T-helper 9 cell (primary cell): ENCODE results near the gene ZNF860.

Source experiments
- DNase-seq: peaks from one replicate; pipeline ENCODE4 v3.0.0-alpha.2; 2020
- total RNA-seq, 2 donors: gene quantifications; one replicate each; lab custom pipeline; 2026; lab: John Stamatoyannopoulos, UW

ZNF860 gene
- total RNA-seq: 0 to 0.07 reads per million in 2 donors

DNA sequence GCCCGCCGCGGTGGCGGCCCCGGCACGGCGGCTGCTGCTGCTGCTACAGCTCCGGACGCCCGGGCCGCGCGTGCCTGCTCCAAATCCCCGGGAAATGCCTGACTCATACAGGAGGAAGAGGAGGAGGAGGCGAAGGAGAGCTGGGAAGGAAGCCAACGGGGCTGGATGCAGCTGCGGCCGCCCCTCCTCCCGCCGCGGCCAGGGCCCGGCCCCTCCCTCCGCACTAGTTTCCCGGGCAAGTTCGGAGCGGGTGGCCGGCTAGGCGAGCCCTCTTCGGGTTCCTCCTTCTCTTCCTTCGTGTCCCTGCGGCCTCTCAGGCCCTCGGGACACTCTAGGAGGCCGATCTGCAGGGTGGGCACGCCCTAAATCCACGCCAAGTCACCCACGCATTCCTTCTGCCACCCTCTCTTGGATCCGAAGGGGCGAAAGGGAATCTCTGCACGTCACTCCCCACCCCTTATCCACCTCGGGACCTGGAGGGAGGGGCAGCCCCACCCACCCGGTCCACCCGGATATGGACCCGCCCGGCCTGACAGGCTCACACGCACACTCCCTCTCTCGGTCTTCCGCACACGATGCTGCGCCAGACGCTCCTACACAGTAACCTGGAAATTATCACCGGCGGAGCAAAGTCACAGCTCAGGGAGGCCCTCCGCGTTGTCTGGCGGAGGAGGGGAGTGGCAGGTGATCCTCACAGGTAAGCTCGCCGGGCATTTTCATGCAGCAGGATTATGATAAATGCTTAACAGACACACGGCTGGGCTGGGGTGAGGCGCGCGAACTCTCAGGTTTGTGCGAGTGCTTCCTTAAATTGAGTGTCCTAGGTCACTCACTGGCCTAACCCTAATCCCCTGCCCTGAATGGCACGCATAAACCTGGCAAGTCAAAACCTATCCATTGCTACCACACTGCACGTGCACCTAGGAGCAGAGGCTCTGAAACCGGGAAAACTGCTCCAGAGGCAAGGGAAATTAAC is at the start of gene ZNF860, which contains the start of gene OSBPL10:
Gene ZNF860, plus strand, starts transcription at position 545 of the 976 bp plus-strand sequence. CDS start 7,330 bp downstream, outside the sequence.
Gene OSBPL10, minus strand, starts transcription at position 57 of the 976 bp plus-strand sequence. CDS start 83 bp downstream, outside the sequence.
- no peak for DNase-seq

DNA sequence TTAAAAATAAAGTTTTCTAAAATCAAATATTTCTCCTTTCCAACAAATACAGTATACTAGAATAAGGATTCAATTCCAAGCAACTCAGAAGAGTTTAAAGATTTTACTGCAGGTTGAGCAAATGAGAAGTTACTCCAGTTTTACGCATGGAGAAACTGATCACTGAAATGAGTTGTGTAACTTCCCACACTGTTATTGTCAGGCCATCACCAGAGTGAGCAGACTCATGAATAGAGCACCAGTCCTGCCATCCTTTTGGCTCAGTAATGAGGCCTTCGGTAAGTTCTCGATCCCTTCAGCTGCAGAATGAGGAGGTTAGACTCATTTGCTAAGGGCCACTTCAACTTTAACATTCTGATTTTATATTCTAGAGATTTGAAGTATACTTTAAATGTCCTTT is 48.6 kb upstream of the ZNF860 start:
- DNase-seq: no peak

DNA sequence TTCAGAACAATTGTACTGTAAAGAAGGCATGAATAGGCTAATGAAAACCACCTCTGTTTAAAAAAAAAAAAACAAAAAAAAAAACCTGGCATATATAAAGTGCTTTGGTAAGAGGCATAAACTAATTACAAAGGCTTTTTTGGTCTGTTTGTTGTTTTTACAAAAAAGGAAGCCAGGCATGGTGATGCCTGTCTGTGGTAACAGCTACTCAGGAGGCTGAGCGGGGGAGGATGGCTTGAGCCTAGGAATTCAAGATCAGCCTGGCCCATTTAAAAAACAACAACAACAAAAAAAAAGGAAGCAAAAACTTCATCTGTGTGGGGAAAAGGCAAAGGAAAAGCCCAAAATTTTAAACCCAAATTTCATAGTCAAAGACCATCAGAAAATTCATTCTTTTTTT is 47.5 kb upstream of the ZNF860 start:
- no peak for DNase-seq

DNA sequence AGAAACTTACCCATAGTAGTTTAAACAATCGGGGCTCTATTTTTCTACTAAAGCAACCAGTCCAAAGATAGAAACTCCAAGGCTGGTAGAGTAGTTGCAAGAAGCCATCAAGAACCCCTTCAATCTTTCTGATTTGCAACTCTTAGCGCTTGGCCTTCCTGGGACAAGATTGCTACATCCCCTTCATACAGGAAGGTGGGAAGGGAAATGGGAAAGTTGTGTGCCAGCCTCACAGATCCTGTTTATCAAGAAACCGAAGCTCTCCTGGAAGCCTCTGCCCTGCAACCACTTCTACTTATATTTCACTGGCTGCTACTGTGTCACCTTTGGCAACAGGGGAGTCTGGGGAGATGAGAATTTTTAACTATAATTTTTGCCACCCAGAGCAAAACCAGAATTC is 46.7 kb upstream of the ZNF860 start:
- DNase-seq: no peak

DNA sequence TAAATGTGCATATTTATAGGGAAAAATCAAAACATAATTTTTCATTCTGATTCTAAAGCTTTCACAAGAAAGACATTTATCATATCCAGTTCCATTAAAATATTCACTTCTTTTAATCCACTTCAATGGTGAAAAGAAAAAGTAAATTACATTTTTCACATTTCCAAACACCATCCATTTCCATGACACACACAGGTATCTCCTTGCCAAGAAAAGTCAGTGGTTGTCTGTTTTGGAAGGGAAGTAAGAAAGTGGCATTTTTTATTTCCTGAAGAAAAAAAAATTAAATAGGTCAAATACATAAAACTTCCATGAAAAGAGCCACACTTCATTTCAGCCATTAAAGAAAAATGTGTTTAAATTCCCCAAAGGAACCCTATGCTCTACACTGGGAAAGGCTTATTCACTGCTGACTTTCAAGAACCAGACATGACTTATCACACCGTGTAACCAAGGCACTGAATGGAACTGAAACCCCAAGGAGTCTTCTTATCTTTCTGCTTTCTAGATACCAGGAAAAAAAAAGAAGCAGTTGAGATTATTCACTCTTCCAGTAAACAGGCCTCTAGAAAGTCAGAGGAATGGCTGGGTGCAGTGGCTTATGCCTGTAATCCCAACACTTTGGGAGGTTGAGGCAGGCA is 45.0 kb upstream of the ZNF860 start:
- DNase-seq: no peak

DNA sequence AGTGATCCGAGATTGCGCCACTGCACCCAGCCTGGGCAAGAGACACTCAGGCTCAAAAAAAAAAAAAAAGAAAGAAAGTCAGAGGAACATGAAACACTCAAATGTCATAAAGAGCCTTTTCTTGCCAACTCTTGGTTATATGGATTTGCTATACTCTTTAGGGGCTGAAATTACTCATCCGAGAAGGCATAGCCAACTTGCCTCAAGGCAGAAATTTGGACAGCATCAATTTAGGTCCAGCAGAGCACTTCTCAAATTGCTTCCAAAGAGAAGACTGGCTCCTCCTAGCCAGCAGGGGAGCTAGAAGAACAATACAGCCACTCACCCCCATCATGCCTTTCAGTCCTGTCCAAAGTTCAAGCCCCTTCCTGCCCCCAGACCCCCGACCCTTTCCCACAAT is 44.3 kb upstream of the ZNF860 start:
- DNase-seq: no peak

DNA sequence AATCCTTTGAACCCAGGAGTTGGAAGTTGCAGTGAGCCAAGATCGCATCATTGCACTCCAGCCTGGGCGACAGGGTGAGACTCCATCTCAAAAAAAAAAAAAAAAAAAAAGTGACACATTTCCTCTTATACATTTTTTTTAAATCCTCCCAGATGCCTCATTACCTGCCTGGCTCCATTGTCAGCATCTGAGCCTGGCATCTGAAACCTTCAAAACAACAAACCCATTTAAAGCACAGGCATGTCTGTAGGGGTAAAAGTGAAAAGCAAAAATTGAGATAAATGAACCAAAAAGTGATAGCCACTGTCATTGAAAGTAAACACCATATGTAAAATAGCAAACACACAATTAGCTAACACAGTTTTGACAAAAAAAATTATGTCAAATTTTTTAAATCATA is 39.1 kb upstream of the ZNF860 start:
- DNase-seq: no peak

DNA sequence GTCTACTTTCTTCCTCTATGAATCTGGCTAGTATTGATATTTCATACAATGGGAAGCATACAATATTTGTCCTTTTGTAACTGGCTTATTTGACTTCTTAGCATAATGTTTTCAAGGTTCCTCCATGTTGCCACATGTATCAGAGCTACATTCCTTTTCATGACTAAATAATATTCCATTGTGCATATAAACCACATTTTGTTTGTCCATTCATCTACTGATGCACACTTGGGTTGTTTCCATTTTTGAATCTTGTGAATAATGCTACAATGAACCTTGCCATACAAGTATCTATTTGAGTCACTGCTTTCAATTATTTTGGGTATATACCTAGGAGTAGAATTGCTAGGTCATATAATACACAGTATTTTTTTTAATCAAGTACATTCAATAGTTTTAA is 38.5 kb upstream of the ZNF860 start:
- DNase-seq: no peak

DNA sequence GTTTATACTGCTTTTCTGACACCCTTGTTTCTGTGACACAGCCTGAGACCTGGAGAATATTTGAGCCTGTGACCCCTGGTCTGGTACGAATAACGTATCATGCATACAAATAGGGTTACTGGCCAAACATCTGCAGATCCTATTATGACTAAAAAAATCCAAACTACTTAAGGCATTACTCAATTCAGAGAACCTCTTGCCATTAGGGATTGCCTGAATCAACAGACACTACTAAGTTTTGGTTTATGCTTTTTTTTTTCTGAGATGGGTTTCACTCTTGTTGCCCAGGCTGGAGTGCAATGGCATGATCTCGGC is 35.9 kb upstream of the ZNF860 start:
- no peak for DNase-seq

DNA sequence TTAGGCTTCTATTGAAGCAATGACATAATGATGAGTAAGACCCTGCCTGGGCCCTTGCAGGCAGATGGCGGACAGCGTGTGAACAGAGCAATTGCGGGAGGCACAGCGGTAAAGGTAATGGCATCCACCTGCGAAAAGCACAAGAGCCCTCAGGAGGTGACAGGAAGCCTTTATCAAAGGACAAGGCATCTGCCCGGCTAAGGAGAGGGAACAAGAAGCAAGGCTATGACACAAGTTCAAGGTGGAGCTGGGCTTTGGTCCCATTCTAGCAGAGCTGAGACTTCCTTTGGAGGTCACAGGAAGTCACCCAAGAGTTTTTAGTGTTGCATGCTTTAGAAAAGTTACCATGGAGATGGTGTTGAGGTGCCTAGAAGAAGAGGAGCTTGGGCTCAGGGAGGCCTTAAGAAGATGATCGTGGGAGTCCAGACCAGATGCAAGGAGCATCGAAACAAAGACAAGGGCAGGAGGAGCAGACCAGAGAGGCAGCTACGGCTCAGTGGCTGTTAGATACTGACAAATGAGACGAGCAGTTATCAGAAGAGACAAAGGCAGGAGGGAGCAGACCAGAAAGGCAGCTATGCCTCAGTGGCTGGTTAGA is 35.0 kb upstream of the ZNF860 start:
- no peak for DNase-seq

DNA sequence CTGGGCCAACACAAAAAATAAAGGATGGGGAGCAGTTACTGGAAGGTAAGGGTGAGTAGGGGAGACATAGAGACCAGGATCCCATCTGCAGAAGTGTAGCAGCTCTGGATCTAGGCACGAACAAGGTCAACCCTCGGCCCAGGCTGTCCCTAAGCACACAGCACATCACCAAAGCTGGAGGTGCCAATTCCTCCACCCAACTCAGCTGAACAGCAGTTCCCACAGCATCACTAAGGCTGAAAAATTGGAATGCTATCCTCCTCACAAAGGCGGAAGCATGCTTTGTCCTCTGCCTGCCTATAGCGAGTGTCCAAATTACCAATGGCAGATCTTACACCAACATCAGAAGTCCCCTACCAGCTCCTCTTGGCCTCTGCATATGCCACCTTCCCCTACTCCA is 34.4 kb upstream of the ZNF860 start:
- no peak for DNase-seq

DNA sequence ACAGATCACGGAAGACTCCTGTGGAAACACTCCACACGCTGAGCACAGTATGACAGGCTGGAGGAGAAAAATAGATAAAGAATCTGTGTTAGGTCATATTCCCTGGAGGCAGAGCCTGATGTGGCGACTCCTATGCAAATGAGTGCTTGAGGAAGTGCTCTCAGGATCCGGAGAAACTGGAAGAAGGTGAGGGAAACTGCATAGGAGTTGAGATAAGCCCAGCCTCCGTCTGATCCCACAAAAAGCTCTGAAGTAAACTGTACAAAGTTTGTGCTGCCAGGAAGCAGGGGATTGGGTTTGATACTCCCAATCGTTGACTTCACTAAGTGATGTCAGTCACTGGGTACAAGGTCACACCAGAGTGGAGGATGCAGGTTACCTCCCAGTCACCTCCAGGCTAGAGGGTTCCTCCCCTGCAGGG is 33.9 kb upstream of the ZNF860 start:
- DNase-seq: no peak

DNA sequence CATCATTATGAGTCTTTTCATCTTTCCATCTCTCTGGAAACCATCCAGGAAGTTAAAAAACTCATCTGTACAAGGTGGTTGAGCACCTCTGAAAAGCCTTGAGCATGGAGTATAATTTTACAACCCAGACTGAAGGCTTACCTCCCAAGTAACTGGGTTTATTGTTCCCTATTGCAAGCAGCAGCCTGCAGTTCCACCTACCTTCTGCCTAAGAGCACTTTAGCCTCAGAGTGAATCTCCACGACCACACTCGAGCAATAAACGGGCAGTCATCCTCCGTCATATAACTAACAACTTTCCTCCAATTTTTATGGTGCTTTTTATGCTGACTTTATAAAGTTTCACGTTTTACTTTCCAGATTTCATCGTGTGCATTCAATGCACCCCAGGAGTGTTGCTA is 33.3 kb upstream of the ZNF860 start:
- no peak for DNase-seq

DNA sequence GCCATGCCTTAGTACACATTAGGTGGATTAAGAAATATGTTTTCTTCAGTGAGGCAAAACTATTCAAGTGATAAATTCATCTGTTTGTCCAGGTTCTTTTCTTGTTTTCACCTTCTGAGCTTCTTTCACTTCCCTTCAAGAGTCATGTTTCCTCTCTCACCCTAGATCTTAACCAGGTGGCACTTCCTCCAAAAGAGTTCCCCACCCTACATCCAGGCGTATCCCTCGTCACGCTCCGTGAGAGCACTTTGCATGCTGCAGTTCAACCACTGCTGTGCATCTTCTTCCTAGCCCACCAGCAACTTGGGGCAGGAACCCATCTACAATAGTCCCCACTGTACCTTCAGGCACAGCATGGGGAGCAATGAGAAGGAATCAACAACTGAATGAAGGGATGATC is 29.3 kb upstream of the ZNF860 start:
- no peak for DNase-seq

DNA sequence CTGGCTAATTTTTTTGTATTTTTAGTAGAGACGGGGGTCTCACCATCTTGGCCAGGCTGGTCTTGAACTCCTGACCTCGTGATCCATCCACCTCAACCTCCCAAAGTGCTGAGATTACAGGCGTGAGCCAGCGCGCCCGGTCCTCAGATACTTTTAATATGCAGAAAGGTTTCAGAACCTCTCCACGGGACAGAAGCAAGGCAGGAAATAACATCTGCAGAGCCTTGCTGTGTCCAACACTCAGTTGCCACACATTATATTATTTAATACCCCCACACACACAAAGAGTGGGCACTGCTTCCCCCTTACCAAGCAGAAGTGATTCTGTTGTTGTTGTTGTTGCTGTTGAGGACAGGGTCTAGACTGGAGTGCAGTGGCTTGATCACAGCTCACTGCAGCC is 28.5 kb upstream of the ZNF860 start:
- DNase-seq: no peak

DNA sequence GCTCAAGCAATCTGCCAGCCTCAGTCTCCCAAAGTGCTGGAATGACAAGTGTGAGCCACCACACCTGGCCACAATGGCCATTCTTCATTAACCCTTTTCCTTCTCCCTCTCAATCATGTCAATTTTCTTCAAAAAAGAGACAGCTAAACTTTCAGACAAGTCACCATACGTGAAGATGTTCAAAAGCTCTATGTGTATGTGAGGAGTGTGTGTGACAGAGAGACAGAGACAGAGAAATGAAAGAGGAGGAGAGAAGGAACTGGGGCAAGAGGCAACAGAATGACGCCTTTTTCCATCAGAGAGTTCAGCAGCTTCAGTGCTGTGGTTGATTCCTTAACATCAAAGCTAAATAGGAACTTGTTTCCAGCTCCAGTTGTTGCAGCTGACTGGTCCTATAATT is 27.9 kb upstream of the ZNF860 start:
- DNase-seq: no peak

DNA sequence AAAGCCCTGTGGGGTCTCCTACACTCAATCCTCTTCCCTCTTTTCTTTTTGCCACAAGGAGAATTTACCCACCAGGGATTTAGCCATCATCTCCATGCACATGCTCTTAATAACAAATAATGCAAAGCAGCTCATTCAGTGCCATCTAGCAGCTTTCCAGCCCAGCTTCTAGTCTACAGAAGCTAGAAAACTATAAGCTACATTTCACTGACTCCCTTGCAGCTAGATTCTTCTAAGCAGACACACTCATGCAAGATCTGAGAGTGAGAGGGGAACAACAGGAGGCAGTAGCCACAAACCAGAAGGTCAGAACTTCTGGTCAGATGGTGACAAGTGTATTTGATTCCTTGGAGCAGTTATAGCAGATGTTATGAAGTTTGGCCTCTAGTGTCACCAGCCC is 26.0 kb upstream of the ZNF860 start:
- no peak for DNase-seq

DNA sequence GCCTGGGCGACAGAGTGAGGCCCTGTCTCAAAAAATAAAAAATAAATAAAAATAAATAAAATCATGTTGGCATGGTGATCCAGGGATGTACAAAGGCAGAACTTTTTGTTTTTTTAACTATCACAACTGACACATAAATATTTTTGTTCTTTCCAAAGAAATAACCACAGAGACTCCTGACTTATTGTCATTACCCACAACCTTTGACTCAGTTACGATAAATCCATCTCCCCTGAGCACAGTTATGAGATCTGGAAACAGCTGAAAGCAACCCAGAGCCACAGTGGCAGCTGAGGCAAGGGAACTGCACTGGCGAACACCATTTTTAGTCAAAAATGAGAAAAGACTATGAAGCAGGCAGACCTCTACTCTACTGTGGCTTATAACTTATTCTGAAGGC is 24.4 kb upstream of the ZNF860 start:
- DNase-seq: no peak

DNA sequence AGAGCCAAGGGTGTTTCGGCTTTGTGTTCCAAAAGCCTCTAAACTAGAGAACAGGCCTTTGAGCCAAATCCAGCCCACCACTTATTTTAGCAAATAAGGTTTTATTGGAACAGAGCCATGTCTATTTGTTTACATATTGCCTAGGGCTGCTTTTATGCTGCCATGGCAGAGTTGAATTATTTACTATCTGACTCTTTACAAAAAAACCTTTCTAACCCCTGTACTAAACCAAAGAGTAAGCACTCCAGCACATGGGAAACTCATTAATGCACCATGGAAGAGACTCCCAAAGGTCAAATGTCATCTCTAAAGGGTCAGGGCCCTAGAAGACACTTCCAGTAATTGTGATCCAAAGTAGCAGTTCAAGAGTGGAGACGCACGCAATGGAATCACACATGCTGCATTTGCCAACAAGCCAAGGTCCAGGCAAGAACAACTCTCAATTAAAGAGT is 22.8 kb upstream of the ZNF860 start:
- no peak for DNase-seq

DNA sequence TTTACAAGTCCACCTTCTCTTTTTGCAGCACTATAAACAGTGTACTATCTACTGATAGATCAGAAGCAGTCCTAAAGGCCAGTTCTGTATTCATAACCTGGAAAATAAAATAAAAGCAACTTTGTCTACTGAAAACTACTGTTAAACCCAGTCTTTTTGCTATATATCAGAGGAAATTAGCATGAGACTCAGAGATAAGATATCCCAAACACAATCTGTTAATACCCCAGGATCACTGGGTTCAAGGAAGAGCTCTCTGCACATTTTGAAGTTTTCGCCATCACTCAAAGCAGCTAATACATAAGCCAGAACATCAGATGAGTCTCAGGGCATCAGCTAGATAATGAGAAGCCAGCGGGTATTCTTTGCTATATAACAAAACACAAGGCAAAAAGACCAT is 22.3 kb upstream of the ZNF860 start:
- no peak for DNase-seq

DNA sequence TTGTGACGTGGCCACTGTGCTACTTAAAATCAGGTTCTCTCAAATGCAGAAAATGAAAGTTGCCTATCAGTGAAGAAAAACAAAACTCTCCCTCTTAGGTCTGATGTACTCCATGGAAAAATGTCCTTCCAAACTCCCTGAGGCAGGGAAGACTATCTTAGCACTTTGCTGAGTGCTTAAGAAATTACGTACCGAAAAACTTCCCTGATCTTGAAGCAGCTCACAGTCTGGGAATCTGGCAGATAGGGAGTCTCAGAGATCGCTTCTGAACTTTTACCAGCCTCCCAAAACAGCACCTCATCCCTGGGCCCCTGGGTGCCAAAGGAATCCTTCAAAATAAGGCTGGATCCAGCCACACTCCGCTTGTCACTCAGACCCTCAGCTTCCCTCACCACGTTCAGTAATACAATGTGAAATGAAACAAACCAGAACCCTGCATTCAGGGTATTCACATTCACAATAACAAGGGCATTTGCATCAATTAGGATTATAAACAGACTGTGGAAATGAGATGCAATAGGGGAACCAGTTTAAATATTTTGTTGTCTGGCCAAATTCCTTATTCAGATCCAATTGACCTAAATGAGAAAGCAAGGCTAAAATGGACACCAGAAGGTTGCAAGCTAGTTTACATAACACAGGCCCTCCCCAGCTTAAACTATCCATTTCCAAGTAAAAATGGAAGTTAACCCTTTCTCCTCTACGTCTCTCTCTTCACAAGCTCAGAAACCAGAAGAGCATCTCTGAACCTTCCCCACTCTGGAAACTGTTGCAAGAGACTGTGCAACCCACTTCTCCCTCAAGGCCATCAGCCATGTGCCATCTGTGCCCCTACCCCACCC is 21.4 kb upstream of the ZNF860 start:
- DNase-seq: no peak

DNA sequence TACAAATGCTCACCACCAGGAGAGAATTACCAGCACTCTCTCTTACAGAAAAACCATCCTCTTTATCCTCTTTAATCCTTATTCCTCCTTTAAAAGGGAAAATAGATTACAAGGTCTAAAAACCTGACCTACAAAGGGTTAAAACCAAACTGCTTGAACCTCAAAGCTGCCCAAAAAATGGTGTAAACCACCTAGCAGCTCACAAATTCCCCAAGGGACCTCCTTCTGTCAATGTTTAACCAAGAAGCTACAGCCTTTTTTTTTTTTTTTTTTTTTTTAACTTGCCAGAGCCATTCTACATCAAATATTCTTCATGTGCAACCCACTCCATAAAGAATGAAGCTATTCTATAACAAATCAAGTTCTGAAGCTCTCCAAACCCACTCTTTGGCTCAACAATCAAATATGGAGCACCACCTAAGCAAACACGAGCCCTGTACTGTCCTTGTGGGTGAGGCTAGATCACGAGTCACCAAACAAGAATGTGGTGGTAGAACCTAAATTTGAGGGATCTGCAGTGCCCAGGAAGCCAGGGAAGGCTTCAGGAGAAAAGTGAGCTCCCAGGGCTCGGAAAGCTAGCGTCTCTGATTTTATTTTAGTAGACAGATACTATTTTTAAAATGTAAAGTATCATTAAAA is 20.6 kb upstream of the ZNF860 start:
- no peak for DNase-seq
